Fibroblast of lung (primary cell): ENCODE results near the gene TEKT1.

Experiments
- CTCF ChIP-seq, 2 donors: IDR thresholded peaks in 1 of 2; conservative IDR thresholded peaks in 1 of 2; 1 replicate in 1 of 2; 2 replicates in 1 of 2; pipeline ENCODE4 v1.5.1; 2011 to 2012; ENCODE audit warnings: low read length in 2 of 2, control low read depth in 1 of 2, inconsistent platforms in 1 of 2, low read depth in 1 of 2, mild to moderate bottlenecking in 1 of 2
- EZH2 ChIP-seq: IDR thresholded peaks from 2 replicates; pipeline ENCODE4 v1.5.1; 2012; ENCODE audit warnings: low read length, control low read depth, mild to moderate bottlenecking; ENCODE audit errors: missing control alignments

- TF ChIP-seq CTCF (conservative IDR thresholded peaks at IDR 0.05 in 1 of 2, IDR thresholded peaks at IDR 0.05 in 1 of 2; ENCODE audit: low read depth in 1 of 2, low read length in 2 of 2) (no peak), EZH2 (no peak)
Observed at GRCh38 chr17:6862122-6862521, 30.6 kb upstream of the TEKT1 start.
